GM21737 (cell line): ENCODE data around the gene PRKACB.
"Not testable (repeated sequence)": the region's sequence is repeated elsewhere in the genome, so short reads cannot be mapped to it uniquely, and the experiment has no call there.

Source experiments
- ATAC-seq: cut with Tn5 transposase; IDR thresholded peaks from one replicate; pipeline ENCODE4 v1.9.1; 2021; ENCODE audit warnings: mild to moderate bottlenecking, moderate library complexity; ENCODE audit not compliant: unreplicated experiment

Gene PRKACB

GRCh38 chr1:84265867-84266266 is 121.8 kb downstream of the PRKACB start:
- ATAC-seq = no peak

- ATAC-seq = no peak
Observed at GRCh38 chr1:84266748-84267147, 122.7 kb downstream of the PRKACB start.

DNA sequence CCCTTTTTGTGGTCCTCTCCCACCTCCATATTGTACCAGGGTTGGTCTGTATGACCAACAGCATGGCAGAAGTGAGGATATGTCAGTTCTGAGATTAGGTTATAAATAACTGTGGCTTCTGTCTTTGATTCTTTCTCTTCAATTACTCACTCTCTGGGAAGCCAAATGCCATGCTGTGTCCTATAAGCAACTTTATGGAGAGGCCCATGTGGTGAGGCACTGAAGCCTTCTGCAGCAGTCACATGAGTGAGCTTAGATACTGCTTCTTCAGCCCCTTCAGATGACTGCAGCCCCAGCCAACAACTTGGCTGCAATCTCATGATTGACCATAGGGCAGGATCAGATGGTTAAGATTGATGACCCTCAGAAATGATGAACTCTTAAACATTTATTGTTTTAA is 123.4 kb downstream of the PRKACB start:
- ATAC-seq = no peak

GRCh38 chr1:84268346-84268745 is 124.3 kb downstream of the PRKACB start:
- no peak for ATAC-seq

DNA sequence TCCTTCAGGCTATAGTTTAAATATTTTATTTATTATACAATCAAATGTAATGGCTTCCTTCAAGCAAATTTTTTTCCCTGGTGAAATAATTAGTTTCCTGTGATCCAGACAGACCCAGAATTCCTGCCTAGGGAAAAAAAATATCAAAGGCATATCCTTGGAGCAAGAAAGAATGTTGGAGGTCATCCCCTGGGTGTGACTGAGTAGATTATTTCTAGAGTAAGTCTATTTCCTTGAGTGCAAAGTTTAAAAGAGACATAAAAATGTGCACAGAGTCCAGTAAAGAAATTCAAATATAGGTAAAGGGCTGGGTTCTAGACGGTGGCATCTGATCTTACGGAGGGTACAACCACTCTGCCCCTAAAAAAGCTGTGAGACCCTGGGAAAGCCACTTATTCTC is 125.2 kb downstream of the PRKACB start:
- no peak for ATAC-seq

DNA sequence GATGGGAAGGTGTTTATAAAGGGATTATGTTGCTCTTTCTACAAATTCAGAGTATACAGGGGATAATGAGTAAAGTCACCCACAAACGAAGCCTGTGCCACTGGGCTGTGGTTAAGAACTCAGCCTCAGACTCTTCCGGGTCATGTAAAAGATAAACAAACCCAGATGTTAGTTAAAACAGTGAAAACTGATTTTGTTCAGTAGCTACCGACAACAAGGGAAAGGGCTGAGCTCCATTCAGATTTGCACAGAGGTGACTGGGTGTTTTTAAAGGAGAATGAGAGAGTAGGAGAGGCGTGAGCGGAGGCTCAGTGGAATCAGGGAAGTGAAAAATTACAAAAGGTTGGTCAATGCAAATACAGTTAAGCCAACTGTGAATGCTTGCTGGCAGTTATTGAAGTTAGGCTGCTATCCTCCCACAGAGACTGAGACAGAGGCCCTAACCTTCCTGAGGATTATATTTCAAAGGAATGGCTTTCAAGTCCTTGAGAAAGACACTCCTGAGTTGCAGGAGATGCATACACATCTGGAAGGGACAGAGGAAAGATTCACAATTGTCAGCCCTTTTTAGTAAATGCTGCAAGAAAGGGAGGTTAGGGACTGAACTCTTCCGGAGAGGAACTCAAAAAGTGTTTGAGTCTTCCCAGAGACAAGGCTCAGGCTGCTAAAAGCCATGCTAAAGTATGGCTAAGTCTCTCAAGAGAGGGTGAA is 127.5 kb downstream of the PRKACB start:
- ATAC-seq = peak; percentile 98

DNA sequence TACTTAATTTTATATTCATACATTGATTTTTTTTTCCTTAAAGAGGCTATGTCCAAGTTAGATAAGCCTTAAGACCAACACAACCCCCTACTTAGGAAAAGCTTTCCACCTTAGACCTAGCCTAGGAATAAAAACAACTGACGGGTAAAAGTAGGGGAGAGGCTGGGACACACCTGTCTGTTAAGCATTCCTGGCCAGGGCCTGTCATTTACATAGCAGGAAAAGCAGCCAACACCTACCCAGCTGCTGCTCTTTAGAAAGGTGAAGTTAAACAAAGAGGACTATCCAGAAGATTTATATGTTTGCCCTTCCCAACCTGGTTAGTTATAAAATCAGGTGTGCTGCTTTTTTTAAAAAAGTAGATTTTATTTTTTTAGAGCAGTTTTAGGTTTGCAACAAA is 128.3 kb downstream of the PRKACB start:
- ATAC-seq = no peak

- ATAC-seq = no peak
Observed at GRCh38 chr1:84277343-84278059, 133.4 kb downstream of the PRKACB start.

DNA sequence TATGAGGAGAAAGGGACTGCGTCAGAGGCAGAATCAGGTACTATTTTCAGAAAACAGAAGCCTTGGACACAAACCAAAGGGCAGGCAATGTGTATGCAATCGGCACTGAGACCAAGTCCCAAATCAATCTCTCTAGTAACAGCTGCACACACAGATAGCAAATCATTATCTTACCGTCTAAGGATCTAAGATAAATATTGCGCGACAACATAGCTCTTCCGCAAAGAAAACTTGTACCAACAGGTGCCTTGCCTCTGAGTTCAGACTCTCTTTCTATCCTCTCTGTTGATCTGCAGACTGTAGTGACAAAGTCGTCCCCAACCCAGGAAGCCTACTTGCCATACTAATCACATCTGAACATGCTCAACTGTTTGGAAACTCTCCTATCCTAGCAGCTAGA is 134.8 kb downstream of the PRKACB start:
- no peak for ATAC-seq

GRCh38 chr1:84280912-84281311 is 136.8 kb downstream of the PRKACB start:
- no peak for ATAC-seq

- no peak for ATAC-seq
Observed at GRCh38 chr1:84282780-84283333, 138.8 kb downstream of the PRKACB start.

GRCh38 chr1:84283381-84283780 is 139.3 kb downstream of the PRKACB start:
- ATAC-seq = no peak

GRCh38 chr1:84286071-84286470 is 142.0 kb downstream of the PRKACB start:
- ATAC-seq = no peak

GRCh38 chr1:84287389-84287788 is 143.3 kb downstream of the PRKACB start:
- not testable (repeated sequence) for ATAC-seq
